Keratinocyte (primary cell): ENCODE results near the gene TTC28. TPM values are rescaled to one million over a fixed set of nuclear protein-coding genes. Genes with fewer than 3 reads are reported as not detected.

Experiments used
- DNase-seq: peaks from one replicate; pipeline ENCODE4 v3.0.0-alpha.2; 2011; ENCODE audit warnings: low read depth, missing footprints, low spot score
- FAIRE-seq: peaks from 2 replicates; lab custom pipeline; 2011; peaks lifted over from hg19 to GRCh38; lab: Jason Lieb, UNC
- H2AFZ ChIP-seq: 2 replicates; pipeline ENCODE4 v1.6.0; 2012; ENCODE audit warnings: low read length, control low read depth, inconsistent platforms; ENCODE audit not compliant: control insufficient read depth
- H3K27ac ChIP-seq: 2 replicates; pipeline ENCODE4 v1.5.1; 2011; ENCODE audit warnings: low read length; ENCODE audit not compliant: control insufficient read depth, insufficient read depth
- H3K27me3 ChIP-seq: 3 replicates; pipeline ENCODE4 v1.6.0; 2011; ENCODE audit warnings: low read length; ENCODE audit not compliant: control insufficient read depth, insufficient read depth; ENCODE audit errors: extremely low read depth
- H3K36me3 ChIP-seq, 2 experiments: 2 replicates in 1 of 2; 3 replicates in 1 of 2; pipeline ENCODE4 v1.5.1; 2011; ENCODE audit warnings: low read length in 2 of 2, mild to moderate bottlenecking in 1 of 2; ENCODE audit not compliant: control insufficient read depth in 2 of 2, insufficient read depth in 2 of 2; ENCODE audit errors: extremely low read depth in 1 of 2
- H3K4me1 ChIP-seq: 3 replicates; pipeline ENCODE4 v1.5.1; 2011; ENCODE audit warnings: low read length; ENCODE audit not compliant: control insufficient read depth, insufficient read depth; ENCODE audit errors: extremely low read depth
- H3K4me2 ChIP-seq: 3 replicates; pipeline ENCODE4 v1.6.0; 2011; ENCODE audit warnings: low read depth, low read length; ENCODE audit not compliant: control insufficient read depth, insufficient read depth; ENCODE audit errors: extremely low read depth
- H3K4me3 ChIP-seq, 3 experiments: fragments of 200-600 bp in 1 of 3; sonication (generic) in 1 of 3; 2 replicates in 2 of 3; 3 replicates in 1 of 3; pipeline ENCODE4 v1.5.1; 2011 to 2016; ENCODE audit warnings: low read length in 3 of 3, mild to moderate bottlenecking in 3 of 3, control low read depth in 2 of 3, inconsistent platforms in 1 of 3, low read depth in 1 of 3, mixed read lengths in 1 of 3, mixed run types in 1 of 3, moderate library complexity in 1 of 3; ENCODE audit not compliant: control insufficient read depth in 2 of 3, insufficient read depth in 2 of 3; ENCODE audit errors: extremely low read depth in 1 of 3
- H3K79me2 ChIP-seq: 2 replicates; pipeline ENCODE4 v1.6.0; 2012; ENCODE audit warnings: low read length; ENCODE audit not compliant: control insufficient read depth, insufficient read depth
- H3K9ac ChIP-seq: 3 replicates; pipeline ENCODE4 v1.6.0; 2011; ENCODE audit warnings: low read length; ENCODE audit not compliant: control insufficient read depth, insufficient read depth; ENCODE audit errors: extremely low read depth
- H3K9me1 ChIP-seq: 3 replicates; pipeline ENCODE4 v1.6.0; 2011; ENCODE audit warnings: low read length; ENCODE audit not compliant: control insufficient read depth, insufficient read depth; ENCODE audit errors: extremely low read depth
- H3K9me3 ChIP-seq: 2 replicates; pipeline ENCODE4 v1.5.1; 2012; ENCODE audit warnings: low read depth, low read length; ENCODE audit not compliant: control insufficient read depth
- H4K20me1 ChIP-seq: 3 replicates; pipeline ENCODE4 v1.6.0; 2011; ENCODE audit warnings: low read length; ENCODE audit not compliant: control insufficient read depth, insufficient read depth; ENCODE audit errors: extremely low read depth
- CTCF ChIP-seq, 3 experiments: IDR thresholded peaks in 1 of 3; conservative IDR thresholded peaks in 1 of 3; optimal IDR thresholded peaks in 1 of 3; 2 replicates in 2 of 3; 3 replicates in 1 of 3; pipeline versions ENCODE3 to v1.5.1; 2011; ENCODE audit warnings: low read length in 3 of 3, mild to moderate bottlenecking in 3 of 3, moderate library complexity in 2 of 3, control low read depth in 1 of 3, inconsistent platforms in 1 of 3; ENCODE audit not compliant: insufficient read depth in 2 of 3; ENCODE audit errors: extremely low read depth in 1 of 3
- EZH2 ChIP-seq: IDR thresholded peaks from one replicate; pipeline ENCODE4 v1.6.1; 2012; ENCODE audit warnings: inconsistent platforms, mild to moderate bottlenecking, low read length, moderate library complexity
- dilution Hi-C: fragments of 300-500 bp; cut with MboI; formaldehyde crosslinking; loops from one replicate; pipeline ENCODE4 v1.7.0; 2020; ENCODE audit warnings: low sequenced_read_pairs; ENCODE audit not compliant: extremely low pct_ligation_motif_present
- polyA plus RNA-seq, 5 experiments: library from polyadenylated mRNA; depleted of rRNA in 3 of 5; stranded (reverse) in 3 of 5; stranded (forward) in 1 of 5; unstranded in 1 of 5; fragments of >200 nt; gene quantifications; 1 replicate in 1 of 5; 2 replicates in 3 of 5; 3 replicates in 1 of 5; pipeline versions ENCODE4 v1.2.1 to v1.2.3, GENCODE V29; 2011 to 2012; ENCODE audit warnings: missing spikeins in 2 of 5, low read depth in 1 of 5, low replicate concordance in 1 of 5

Gene TTC28
- polyA plus RNA-seq, 1 donor (not counting 4 experiments of a cell fraction or from before 2014, with no cell fraction given) = 0.66 TPM

- dilution Hi-C loops = no loop called here
- no peak for DNase-seq
Measured at GRCh38 chr22:28175730-28176492, 503.7 kb downstream of the TTC28 start.

GRCh38 chr22:28174509-28174908 is 505.1 kb downstream of the TTC28 start:
- dilution Hi-C loops = no loop called here
- DNase-seq = no peak
- Histone ChIP-seq H2AFZ (no peak overlapping the region), H3K9me1 (no peaks in the 10 kb centered on the region), H3K9me3 (no peaks in the 10 kb centered on the region), H3K79me2 (no peaks in the 10 kb centered on the region), H3K9ac (no peak overlapping the region), H3K36me3 (no peaks in the 10 kb centered on the region), H3K27me3 (no peaks in the 10 kb centered on the region), H3K4me2 (no peak overlapping the region), H3K27ac (no peak overlapping the region), H3K4me1 (peaks cover 31% of the 10 kb centered on the region), H4K20me1 (no peaks in the 10 kb centered on the region), H3K4me3 (no peak overlapping the region)
- TF ChIP-seq CTCF (optimal IDR thresholded peaks at IDR 0.05 in 1 of 3, IDR thresholded peaks at IDR 0.05 in 1 of 3, conservative IDR thresholded peaks at IDR 0.05 in 1 of 3; ENCODE audit: extremely low read depth in 1 of 3, insufficient read depth in 2 of 3, low read length in 3 of 3) = no peak
- no peak for TF ChIP-seq EZH2
- FAIRE-seq = no peak

More at GRCh38 chr22:28175730-28176492, 503.7 kb downstream of the TTC28 start:
- FAIRE-seq = peak; percentile 65
- no peak overlapping the region for H3K4me3 ChIP-seq
- no peaks in the 10 kb centered on the region for H3K79me2 ChIP-seq
- H3K9ac ChIP-seq = no peak overlapping the region
- no peak overlapping the region for H2AFZ ChIP-seq
- peak overlapping the region; percentile 17 for H3K4me2 ChIP-seq
- no peaks in the 10 kb centered on the region for H3K27me3 ChIP-seq
- no peaks in the 10 kb centered on the region for H4K20me1 ChIP-seq
- H3K27ac ChIP-seq = peak overlapping the region; percentile 13
- H3K9me1 ChIP-seq = no peaks in the 10 kb centered on the region
- TF ChIP-seq CTCF (optimal IDR thresholded peaks at IDR 0.05 in 1 of 3, IDR thresholded peaks at IDR 0.05 in 1 of 3, conservative IDR thresholded peaks at IDR 0.05 in 1 of 3; ENCODE audit: extremely low read depth in 1 of 3, insufficient read depth in 2 of 3, low read length in 3 of 3) = no peak
- TF ChIP-seq EZH2 = no peak
- peaks cover 31% of the 10 kb centered on the region for H3K4me1 ChIP-seq
- no peaks in the 10 kb centered on the region for H3K36me3 ChIP-seq
- no peaks in the 10 kb centered on the region for H3K9me3 ChIP-seq
